GM23338 (cell line): Measurements from ENCODE around the gene ZNF346.

Source experiments
- CREB1 ChIP-seq: fragments of 250-450 bp; sonication (Bioruptor Pico); IDR thresholded peaks from 2 replicates; pipeline ENCODE4 v1.5.0; 2020; ENCODE audit warnings: low read depth, mild to moderate bottlenecking, moderate library complexity
- CTCF ChIP-seq, 2 experiments: fragments of 200-600 bp in 1 of 2; sonication (generic) in 1 of 2; conservative IDR thresholded peaks; 2 replicates each; pipeline versions ENCODE4 v1.5.1 to v1.6.1; 2016 to 2017; ENCODE audit warnings: antibody characterized with exemption in 2 of 2, low read depth in 2 of 2, mild to moderate bottlenecking in 2 of 2, moderate library complexity in 1 of 2
- ETS1 ChIP-seq: IDR thresholded peaks from 2 replicates; pipeline ENCODE4 v1.6.1; 2016; ENCODE audit warnings: antibody characterized with exemption
- EZH2 ChIP-seq: fragments of 200-600 bp; sonication (generic); IDR thresholded peaks from one replicate; pipeline ENCODE4 v1.8.0; 2017; ENCODE audit warnings: antibody characterized with exemption, mild to moderate bottlenecking, low read depth; ENCODE audit not compliant: unreplicated experiment
- POLR2AphosphoS5 ChIP-seq: IDR thresholded peaks from 2 replicates; pipeline ENCODE4 v1.6.1; 2016; ENCODE audit warnings: antibody characterized with exemption, low read depth
- REST ChIP-seq: IDR thresholded peaks from one replicate; pipeline ENCODE4 v1.6.1; 2018; ENCODE audit warnings: antibody characterized with exemption; ENCODE audit not compliant: unreplicated experiment

GRCh38 chr5:176987583-176987982 is 34.9 kb upstream of the ZNF346 start:
- TF ChIP-seq REST (no peak), ETS1 (no peak), CTCF (conservative IDR thresholded peaks at IDR 0.05; ENCODE audit: low read depth in 2 of 2) (no peak), POLR2AphosphoS5 (no peak), CREB1 (CRISPR knock-in tag) (no peak), EZH2 (no peak)
